GM18861 (cell line): Measurements from ENCODE around the gene HTR4.
"Not testable (repeated sequence)": the region's sequence is repeated elsewhere in the genome, so short reads cannot be mapped to it uniquely, and the experiment has no call there.

Experiments used
- ATAC-seq: cut with Tn5 transposase; IDR thresholded peaks from one replicate; pipeline ENCODE4 v1.9.1; 2021; ENCODE audit not compliant: unreplicated experiment

The HTR4 gene

GRCh38 chr5:148482697-148483462 is 171.4 kb downstream of the HTR4 start:
- peak; percentile 78 for ATAC-seq

- ATAC-seq, result no peak
These were observed 172.1 kb downstream of the HTR4 start for GRCh38 chr5:148482196-148482595.

DNA sequence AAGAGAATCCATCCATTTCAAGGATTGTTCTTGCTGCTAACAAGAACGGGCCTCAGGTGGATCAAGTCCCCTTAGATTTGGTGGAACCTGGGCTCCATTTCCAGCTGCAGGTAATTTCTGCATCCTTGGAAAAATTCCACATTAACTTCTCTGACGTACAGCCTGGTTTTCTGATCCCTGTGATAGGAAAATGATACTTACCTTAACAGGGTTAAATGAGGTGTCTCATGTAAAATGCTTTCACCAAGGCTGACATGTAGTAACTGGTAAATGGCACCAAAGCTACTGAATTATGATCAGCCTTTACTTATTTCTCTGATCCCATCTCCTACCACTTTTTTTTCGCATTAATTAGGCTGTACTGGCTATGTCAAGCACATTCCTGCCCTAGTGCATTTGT is 176.9 kb downstream of the HTR4 start:
- no peak for ATAC-seq

DNA sequence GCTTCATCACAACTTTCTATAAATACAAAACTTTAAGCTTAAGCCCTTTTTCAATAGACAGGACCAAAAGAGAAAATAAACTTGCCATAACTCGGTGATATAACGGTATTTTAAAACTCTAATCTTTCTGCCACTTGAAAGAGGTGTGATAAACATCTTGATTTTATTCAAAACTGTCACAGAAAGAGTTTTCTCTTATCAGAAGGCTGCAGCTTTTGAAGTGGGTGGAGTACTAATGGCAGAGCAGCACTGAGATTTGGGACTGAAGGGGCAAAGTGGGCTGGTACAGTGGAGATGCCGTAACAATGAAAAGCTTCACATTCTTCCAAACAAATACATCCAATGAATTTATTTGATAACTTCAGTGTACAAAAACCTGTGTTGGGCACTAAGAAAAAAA is 178.0 kb downstream of the HTR4 start:
- ATAC-seq, result no peak

DNA sequence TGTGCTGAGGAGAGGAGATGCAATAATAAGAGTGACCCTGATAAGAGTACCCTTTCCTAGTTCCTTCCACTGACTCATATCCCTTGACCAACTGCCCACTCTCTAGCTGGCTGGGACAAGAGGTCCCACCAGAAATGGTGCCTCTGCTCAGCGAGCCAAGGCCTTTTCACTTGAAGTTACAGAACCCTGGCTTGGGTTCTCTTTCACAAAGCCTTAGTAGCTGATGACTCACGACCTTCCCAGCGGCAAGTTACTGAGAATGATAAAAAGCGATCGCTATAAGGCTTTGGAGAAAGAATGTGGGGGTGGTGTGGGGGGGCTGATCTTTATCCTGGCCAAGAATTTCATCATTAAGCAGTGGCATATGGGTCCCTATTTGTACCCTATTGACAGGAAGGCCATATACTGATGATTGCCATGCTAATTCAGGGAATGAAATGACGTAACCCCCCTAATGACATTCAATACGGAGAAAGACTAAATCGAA is 180.3 kb downstream of the HTR4 start:
- ATAC-seq, result no peak

DNA sequence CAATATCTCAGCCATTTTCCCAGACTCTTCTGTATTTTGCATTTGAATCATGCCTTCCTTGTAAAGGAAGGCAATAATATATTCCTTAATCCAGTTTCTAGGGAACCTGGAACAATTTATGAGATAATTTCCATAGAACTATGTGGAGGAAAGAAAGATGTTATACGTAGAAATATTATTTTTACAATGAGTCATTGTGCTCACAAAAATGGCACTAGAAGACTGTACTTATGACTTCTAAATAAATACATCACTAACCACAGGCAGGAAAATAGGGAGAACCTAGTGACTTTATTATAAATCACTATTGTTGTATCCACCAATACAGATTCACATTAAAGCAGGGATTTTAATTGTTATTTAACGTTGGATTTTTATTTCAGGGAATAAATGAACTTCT is 182.9 kb downstream of the HTR4 start:
- ATAC-seq, result no peak

GRCh38 chr5:148469501-148469935 is 184.8 kb downstream of the HTR4 start:
- no peak for ATAC-seq

DNA sequence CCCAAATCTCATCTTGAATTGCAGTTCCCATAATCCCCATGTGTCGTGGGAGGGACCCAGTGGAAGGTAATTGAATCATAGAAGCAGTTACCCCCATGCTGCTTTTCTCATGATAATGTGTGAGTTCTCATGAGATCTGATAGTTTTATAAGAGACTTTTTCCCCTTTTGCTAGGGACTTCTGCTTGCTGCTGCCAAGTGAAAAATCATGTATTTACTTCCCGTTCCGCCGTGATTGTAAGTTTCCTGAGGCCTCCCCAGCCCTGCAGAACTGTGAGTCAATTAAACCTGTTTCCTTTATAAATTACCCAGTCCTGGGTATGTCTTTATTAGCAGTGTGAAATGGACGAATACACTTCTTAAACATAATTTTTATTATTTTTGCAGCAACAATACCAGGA is 185.6 kb downstream of the HTR4 start:
- not testable (repeated sequence) for ATAC-seq

GRCh38 chr5:148467958-148468357 is 186.4 kb downstream of the HTR4 start:
- no peak for ATAC-seq

GRCh38 chr5:148466236-148466580 is 188.1 kb downstream of the HTR4 start:
- ATAC-seq, result no peak

- ATAC-seq, result no peak
These were observed 188.7 kb downstream of the HTR4 start for GRCh38 chr5:148465381-148466235.

DNA sequence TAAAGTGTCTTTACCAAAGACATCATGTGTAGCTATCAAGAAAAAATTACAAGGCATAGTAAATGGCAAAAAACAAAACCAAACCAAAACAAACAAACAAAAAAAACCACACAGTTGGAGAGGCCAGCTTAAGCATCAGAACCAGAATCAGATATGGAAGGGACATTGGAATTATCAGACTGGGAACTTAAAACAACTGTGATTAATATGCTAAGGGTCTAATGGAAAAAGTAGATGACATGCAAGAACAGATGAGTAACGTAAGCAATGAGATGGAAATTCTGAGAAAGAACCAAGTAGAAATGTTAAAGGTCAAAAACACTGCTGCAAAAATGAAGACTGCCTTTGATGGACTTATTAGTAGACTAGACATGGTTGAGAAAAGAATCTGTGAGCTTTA is 194.7 kb downstream of the HTR4 start:
- no peak for ATAC-seq

DNA sequence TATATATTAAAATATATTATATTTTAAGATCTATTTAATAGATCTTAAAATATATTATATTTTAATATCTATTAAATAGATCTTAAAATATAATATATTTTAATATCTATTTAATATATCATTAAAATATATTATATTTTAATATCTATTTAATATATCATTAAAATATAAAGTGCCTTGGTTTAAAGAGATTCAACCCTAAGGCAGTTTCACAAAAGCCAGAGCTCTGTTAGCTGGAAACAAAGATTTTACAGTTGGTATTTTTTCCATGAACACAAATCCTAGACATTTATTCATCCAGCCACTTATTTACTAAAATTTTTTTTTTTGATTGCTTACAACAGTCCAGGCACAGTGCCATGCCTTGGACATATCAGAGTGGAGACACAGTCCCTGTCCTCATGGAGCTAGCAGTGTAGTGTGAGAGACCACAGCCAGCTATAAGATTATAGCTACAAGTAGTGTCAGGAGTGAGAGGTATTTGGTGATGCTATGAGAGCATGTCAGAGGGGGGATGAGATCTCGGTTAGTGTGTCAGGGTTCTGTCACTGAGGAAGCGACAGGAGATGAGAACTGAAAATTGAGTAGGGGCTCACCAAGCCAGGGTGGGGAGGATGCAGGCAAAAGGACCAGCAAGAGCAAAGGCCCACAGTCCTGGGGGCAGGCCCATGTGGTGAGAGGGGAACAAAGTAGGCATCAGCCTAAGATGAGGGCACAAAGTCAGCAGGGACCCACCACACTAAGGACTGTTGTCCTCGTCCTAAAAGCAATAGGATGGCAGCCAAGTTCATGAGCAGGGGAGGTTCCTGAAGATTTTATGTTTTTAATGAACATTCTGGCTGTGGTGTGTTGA is 196.1 kb downstream of the HTR4 start:
- no peak for ATAC-seq

DNA sequence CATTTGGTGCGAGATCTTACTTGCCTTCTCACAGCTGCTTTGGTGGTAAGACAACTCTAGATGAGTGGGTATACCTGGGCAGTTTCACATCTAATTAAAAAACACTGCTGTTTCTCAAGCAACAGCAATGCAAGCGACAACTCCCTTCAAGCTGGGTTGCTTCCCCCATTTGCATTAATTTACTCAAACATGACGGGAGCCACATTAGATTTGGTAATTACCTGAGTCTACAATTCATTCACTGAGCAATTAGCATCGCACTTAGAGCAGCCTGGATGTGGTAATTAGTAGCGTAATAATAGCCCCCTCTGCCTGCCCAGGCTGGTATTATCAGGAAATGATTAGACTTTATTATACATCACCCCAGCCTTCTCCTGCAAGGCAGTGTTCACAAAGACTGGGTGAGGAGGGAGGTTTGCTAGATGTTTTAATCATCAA is 197.1 kb downstream of the HTR4 start:
- peak; percentile 84 for ATAC-seq

DNA sequence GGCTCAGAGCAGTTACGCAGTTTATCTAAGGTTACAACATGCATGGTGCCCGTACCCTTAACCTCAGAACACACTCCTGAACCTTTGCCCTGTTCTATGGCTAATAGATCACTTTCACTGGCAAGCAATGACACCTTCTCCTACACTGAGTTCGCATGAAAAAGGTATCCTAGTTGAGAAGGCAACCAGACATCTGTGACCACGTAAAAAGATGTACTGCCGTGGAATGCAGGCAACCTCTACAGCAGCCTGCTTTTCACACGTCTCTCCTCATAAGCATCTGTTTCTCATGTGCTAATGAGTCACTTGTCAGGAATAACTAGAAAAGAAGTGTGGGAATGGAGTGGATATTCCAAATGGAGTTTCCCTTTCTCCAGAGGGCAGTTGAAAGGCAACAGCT is 199.1 kb downstream of the HTR4 start:
- no peak for ATAC-seq

GRCh38 chr5:148454576-148454975 is 199.8 kb downstream of the HTR4 start:
- no peak for ATAC-seq

DNA sequence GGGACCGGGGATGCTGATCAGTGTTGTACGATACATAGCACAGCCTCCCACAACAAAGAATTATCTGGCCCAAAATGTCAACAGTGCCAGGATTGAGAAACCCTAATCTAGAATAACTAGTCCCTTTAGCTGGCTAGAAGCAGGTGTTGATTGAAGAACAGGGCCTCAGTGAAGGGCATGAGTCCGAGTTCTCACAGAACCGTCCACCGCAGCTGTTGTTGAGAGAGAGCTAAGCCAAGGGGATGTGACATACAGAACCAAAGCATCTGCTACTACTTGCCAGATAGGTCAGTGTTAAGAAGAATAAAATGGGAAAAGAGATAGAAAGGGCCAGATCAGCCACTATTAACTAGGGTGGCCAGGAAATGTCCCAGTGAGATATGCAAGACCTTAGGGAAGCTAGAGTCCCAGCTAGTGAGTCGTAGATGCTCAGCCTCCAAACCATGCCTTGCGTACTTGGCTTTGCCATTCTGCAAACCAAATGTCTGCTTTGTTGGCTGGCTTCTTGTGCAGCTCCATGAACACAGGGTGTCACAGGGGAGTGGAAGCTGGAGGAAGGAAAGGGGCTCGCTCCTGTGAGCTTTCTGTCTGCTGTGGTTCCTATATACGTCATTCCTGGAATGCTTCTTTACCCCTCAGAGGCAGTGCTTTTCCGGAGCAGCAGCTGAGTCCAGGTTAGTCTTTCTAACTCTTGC is 201.7 kb downstream of the HTR4 start:
- no peak for ATAC-seq

DNA sequence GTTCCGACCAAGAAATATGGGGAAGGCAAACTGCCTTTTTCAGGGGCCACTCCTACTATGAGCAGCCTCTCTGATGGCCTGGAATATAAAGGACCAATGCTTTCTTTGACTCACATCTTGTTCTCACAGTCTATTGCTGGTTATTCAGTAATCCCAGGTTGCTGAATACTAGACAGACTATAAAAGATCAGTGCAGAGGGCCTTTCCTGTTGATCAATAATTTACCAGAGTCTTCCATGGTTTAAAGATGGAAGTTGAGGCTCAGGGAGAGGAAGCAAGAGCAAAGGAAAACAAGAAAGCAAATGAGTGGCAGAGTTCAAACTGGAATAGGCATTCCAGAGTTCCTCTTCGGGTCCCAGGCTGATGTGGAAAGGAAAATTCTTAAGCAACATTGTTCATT is 207.7 kb downstream of the HTR4 start:
- ATAC-seq, result no peak

DNA sequence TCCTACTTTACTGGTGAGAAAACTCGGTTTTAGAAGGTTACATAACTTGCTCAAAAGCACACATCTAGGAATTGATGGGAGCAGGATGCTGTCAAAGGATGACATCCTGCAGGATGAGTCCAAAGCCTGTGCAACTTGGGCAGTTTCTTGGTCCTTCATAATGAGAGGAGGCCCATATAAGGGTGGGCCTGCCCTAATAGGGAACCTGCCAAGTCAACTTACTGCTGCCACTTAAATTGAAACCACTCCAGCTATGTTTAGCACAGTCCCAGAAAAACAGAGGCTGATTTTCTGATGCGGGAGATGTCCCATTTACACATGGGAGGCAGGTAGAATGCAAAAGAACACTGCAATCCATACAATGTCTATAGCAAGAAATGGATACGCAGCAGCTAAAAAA is 208.7 kb downstream of the HTR4 start:
- no peak for ATAC-seq

DNA sequence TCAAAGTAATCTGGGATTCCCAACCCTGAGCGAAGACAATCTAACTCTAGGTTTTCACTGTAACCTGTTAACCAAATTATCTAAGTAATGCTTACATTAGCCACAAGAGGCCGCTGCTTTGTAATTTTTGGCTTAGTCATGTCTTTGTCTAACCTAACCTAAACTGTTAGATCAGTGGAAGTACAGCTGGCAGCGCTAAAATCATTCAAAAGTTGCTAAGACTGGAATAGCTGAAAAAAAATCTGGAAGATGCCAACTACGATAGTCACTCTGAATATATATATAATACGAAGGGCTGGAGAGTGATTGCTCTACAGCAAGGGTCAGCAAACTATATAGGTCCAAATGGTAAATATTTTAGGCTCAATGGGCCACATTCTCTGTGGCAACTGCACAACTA is 210.3 kb downstream of the HTR4 start:
- ATAC-seq, result peak; percentile 79

DNA sequence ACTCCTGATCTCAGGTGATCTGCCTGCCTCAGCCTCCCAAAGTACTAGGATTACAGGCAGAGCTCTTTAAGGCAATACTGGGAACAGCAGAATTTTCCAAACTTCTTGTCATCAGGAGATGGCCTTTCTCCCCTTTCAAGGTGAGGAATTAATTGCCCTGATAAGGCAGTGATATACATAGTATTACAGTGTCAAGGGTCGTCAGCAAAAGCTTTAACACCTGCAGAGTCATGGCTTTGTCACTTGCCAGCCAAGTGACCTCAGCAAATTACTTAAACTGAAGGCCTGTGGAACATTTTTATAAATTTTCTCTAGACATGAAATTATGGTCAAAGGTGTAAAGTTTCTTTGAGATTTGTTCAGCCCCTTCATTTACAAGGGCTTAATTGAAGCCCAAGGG is 211.1 kb downstream of the HTR4 start:
- ATAC-seq, result no peak
